K562 (cell line): ENCODE data around the gene LST1. TPM values are rescaled to one million over a fixed set of nuclear protein-coding genes. Genes with fewer than 3 reads are reported as not detected.

Experiments used
- ARID2 ChIP-seq: fragments of 450-650 bp; IDR thresholded peaks from 2 replicates; pipeline ENCODE4 v1.6.1; 2017; ENCODE audit warnings: antibody characterized with exemption, mild to moderate bottlenecking
- ATF6 ChIP-seq: sonication (generic); formaldehyde crosslinking; IDR thresholded peaks from 2 replicates; pipeline ENCODE4 v1.4.0; 2020; ENCODE audit warnings: mild to moderate bottlenecking, missing genetic modification reagents
- E2F5 ChIP-seq: sonication (generic); formaldehyde crosslinking; IDR thresholded peaks from 2 replicates; pipeline ENCODE4 v1.8.0; 2022; ENCODE audit warnings: mild to moderate bottlenecking, missing genetic modification reagents
- E2F8 ChIP-seq: fragments of 450-650 bp; IDR thresholded peaks from 2 replicates; pipeline ENCODE4 v1.7.1; 2018; ENCODE audit warnings: mild to moderate bottlenecking, low read depth; ENCODE audit not compliant: partially characterized antibody
- HNRNPK ChIP-seq: fragments of 200-400 bp; formaldehyde crosslinking; IDR thresholded peaks from one replicate; pipeline ENCODE4 v1.6.1; 2018; ENCODE audit warnings: mild to moderate bottlenecking, low read depth, low read length; ENCODE audit not compliant: poor library complexity, severe bottlenecking
- KAT7 ChIP-seq: sonication (generic); formaldehyde crosslinking; IDR thresholded peaks from 2 replicates; pipeline ENCODE4 v1.8.0; 2022; ENCODE audit warnings: missing genetic modification reagents, mild to moderate bottlenecking, borderline replicate concordance
- MED1 ChIP-seq: sonication (generic); formaldehyde crosslinking; IDR thresholded peaks from 2 replicates; pipeline ENCODE4 v1.8.1; 2023; ENCODE audit warnings: missing genetic modification reagents, borderline replicate concordance
- MEF2A ChIP-seq: IDR thresholded peaks from 2 replicates; pipeline ENCODE4 v1.6.1; 2011; ENCODE audit warnings: low read depth, mild to moderate bottlenecking, low read length, moderate library complexity; ENCODE audit not compliant: control insufficient read depth
- PATZ1 ChIP-seq: fragments of 250-450 bp; sonication (Bioruptor Pico); IDR thresholded peaks from 2 replicates; pipeline ENCODE4 v1.5.0; 2020; ENCODE audit warnings: mild to moderate bottlenecking, borderline replicate concordance
- PCBP2 ChIP-seq: fragments of 200-400 bp; formaldehyde crosslinking; IDR thresholded peaks from 2 replicates; pipeline ENCODE4 v1.6.1; 2018; ENCODE audit warnings: low read length, low read depth, mild to moderate bottlenecking, moderate library complexity; ENCODE audit not compliant: poor library complexity, severe bottlenecking
- PHF8 ChIP-seq: fragments of 200-600 bp; sonication (generic); IDR thresholded peaks from 2 replicates; pipeline ENCODE4 v1.6.1; 2012; ENCODE audit warnings: mixed run types, mild to moderate bottlenecking, inconsistent platforms, low read length, moderate library complexity, borderline replicate concordance
- RAD21 ChIP-seq, 2 experiments: fragments of 250-450 bp in 1 of 2; fragments of 450-650 bp in 1 of 2; sonication (Bioruptor Pico) in 1 of 2; formaldehyde crosslinking in 1 of 2; IDR thresholded peaks in 1 of 2; conservative IDR thresholded peaks in 1 of 2; 2 replicates each; pipeline versions ENCODE4 v1.4.0 to v1.8.0; 2020 to 2022; ENCODE audit warnings: mild to moderate bottlenecking in 2 of 2, moderate library complexity in 1 of 2
- SMARCC2 ChIP-seq: fragments of 450-650 bp; IDR thresholded peaks from 2 replicates; pipeline ENCODE4 v1.6.1; 2017; ENCODE audit warnings: antibody characterized with exemption, moderate library complexity, mild to moderate bottlenecking, low read depth
- ZFP1 ChIP-seq: fragments of 450-650 bp; formaldehyde crosslinking; IDR thresholded peaks from 2 replicates; pipeline ENCODE4 v1.4.0; 2020; ENCODE audit warnings: mild to moderate bottlenecking, mixed read lengths
- ZNF175 ChIP-seq: fragments of 200-800 bp; sonication (Bioruptor generic); IDR thresholded peaks from 2 replicates; pipeline ENCODE4 v1.6.1; 2016; ENCODE audit warnings: low read depth, mild to moderate bottlenecking, missing genetic modification characterization, missing compliant biosample characterization
- ZNF436 ChIP-seq: fragments of 250-450, 450-650 bp; sonication (Bioruptor Pico); formaldehyde crosslinking; IDR thresholded peaks from 2 replicates; pipeline ENCODE4 v1.7.0; 2020; ENCODE audit warnings: mild to moderate bottlenecking
- ZNF511 ChIP-seq: sonication (generic); formaldehyde crosslinking; IDR thresholded peaks from 2 replicates; pipeline ENCODE4 v1.8.0; 2022; ENCODE audit warnings: mild to moderate bottlenecking, missing genetic modification reagents
- ZNF76 ChIP-seq: fragments of 250-450 bp; sonication (Bioruptor Pico); IDR thresholded peaks from 2 replicates; pipeline ENCODE4 v1.4.0; 2020; ENCODE audit warnings: mild to moderate bottlenecking, moderate library complexity, borderline replicate concordance
- ZNF77 ChIP-seq: fragments of 250-450 bp; sonication (Bioruptor Pico); IDR thresholded peaks from 2 replicates; pipeline ENCODE4 v1.5.0; 2020
- polyA plus RNA-seq, 8 experiments: library from polyadenylated mRNA; depleted of rRNA in 4 of 8; stranded (reverse) in 5 of 8; unstranded in 3 of 8; fragments of >200 nt; fragmentation: Nextera tagmentation in 2 of 8; fragmentation: Illumina TruSeq in 1 of 8; extraction: Ambion mirVana in 2 of 8; extraction: Trizol in 1 of 8; gene quantifications; 2 replicates each; pipeline versions ENCODE4 v1.2.1 to v1.2.3, GENCODE V29; 2011 to 2014; ENCODE audit warnings: inconsistent platforms in 1 of 8, missing spikeins in 1 of 8
- total RNA-seq, 7 experiments: library from RNA; depleted of rRNA in 6 of 7; stranded (reverse); fragments of >200 nt in 6 of 7; fragmentation: Illumina TruSeq in 2 of 7; extraction: Trizol in 2 of 7; gene quantifications; 2 replicates each; pipeline versions ENCODE4 v1.2.1 to v1.2.3, GENCODE V29; 2011 to 2021; ENCODE audit warnings: low replicate concordance in 1 of 7

Gene LST1
- total and polyA plus RNA-seq, 9 of the 15 experiments (the other 6 are each of a cell fraction or from before 2014, with no cell fraction given) = 0.82 to 7.8 (median 1.7) TPM

- TF ChIP-seq ZNF175 (CRISPR knock-in tag) (0 out of 2 replicates have a peak, but pooled peaks have one; percentile 15), MED1 (no peak), PATZ1 (CRISPR knock-in tag) (no peak), PHF8 (no peak), PCBP2 (no peak), ZNF77 (CRISPR knock-in tag) (no peak), RAD21 (CRISPR knock-in tag; conservative IDR thresholded peaks at IDR 0.05 in 1 of 2, IDR thresholded peaks at IDR 0.05 in 1 of 2) (no peak), ZFP1 (CRISPR knock-in tag) (no peak), SMARCC2 (peak; percentile 61; the same call in 1 of the 2 replicates), ZNF511 (CRISPR knock-in tag) (no peak), ZNF436 (CRISPR knock-in tag) (no peak), KAT7 (no peak), HNRNPK (no peak), E2F5 (CRISPR knock-in tag) (no peak), ATF6 (CRISPR knock-in tag) (no peak), ARID2 (0 out of 2 replicates have a peak, but pooled peaks have one; percentile 5), ZNF76 (CRISPR knock-in tag) (no peak), E2F8 (no peak), MEF2A (no peak)
These were observed 35.4 kb downstream of the LST1 start (continued) for GRCh38 chr6:31621320-31621939.
